GM12892 (cell line): ENCODE measurements around the gene SH3GL3.

ENCODE experiments used
- DNase-seq: peaks from one replicate; pipeline ENCODE4 v3.0.0; 2011; ENCODE audit not compliant: insufficient read length
- FAIRE-seq: peaks from 2 replicates; lab custom pipeline; 2011; peaks lifted over from hg19 to GRCh38; lab: Jason Lieb, UNC
- POLR2A ChIP-seq: IDR thresholded peaks from 2 replicates; pipeline ENCODE4 v1.6.1; 2011; ENCODE audit warnings: low read depth, low read length, control low read depth
- POLR2AphosphoS5 ChIP-seq: IDR thresholded peaks from 2 replicates; pipeline ENCODE4 v1.6.1; 2011; ENCODE audit warnings: low read depth, low read length, control low read depth
- TAF1 ChIP-seq: IDR thresholded peaks from 2 replicates; pipeline ENCODE4 v1.6.1; 2011; ENCODE audit warnings: low read depth, mild to moderate bottlenecking, control low read depth, low read length, borderline replicate concordance

SH3GL3 gene

DNA sequence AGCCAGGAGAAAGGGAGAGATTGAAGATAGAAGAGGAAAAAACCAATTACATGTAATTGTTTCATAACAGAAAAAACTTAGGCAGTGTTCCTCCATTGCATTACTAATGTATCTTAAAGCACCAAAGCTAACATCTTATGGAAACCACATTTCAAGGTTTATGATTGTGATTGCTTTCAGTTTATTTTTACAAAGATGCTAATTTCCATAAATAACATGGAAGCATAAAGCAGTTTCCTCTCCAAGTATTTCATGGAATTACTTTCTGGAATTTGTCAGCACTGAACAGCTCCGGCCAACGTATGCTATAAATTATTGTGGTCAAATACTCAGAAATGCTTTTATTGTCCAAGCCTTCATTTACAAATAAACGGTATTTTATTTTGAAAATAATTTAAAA, 218.3 kb downstream of the SH3GL3 start:
- TF ChIP-seq POLR2AphosphoS5 (no peak), TAF1 (no peak), POLR2A (no peak)
- no peak for DNase-seq
- FAIRE-seq, result no peak
